ENCODE measurements around the gene AOPEP.

AOPEP gene

DNA sequence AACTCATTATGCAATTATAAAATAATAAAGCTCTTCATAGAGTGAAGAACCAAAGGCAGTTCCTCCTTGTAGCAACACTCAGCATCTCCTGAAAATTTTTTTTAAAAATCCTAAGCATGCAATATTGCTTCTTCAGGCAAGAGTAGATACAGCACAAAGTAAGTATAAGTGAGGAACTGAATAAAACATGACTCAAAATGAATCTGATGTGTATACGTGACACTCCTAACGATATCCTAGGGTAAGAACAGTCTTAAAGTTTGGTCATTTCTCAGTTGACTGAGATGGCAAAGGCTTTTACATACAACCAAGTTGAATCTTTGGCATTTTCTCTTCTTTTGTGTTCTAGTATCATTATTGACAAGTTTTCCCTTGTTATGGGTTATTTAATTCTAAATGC is 41.1 kb upstream of the AOPEP start:
- in situ Hi-C loops (cut with MboI; ENCODE audit: low sequenced_read_pairs, unreplicated experiment), result loop anchor here (10.0 kb wide), 1 partner anchor 229 kb away; no protein-coding TSS in a partner anchor
- peak; percentile 29 for DNase-seq (ENCODE audit: low spot score)
- no peak for TF ChIP-seq CTCF (IDR thresholded peaks at IDR 0.05; ENCODE audit: borderline replicate concordance, control extremely low read depth, extremely low read depth, insufficient read depth, missing control alignments)

- in situ Hi-C loops (cut with MboI; ENCODE audit: low sequenced_read_pairs, unreplicated experiment), result loop anchor here (10.0 kb wide), 1 partner anchor 227 kb away; no protein-coding TSS in a partner anchor
- TF ChIP-seq CTCF (IDR thresholded peaks at IDR 0.05; ENCODE audit: borderline replicate concordance, control extremely low read depth, extremely low read depth, insufficient read depth, missing control alignments), result no peak
- no peak for DNase-seq (ENCODE audit: low spot score)
These were observed 39.0 kb upstream of the AOPEP start for GRCh38 chr9:94687451-94687850.

GRCh38 chr9:94690344-94690743 is 36.2 kb upstream of the AOPEP start:
- no peak for DNase-seq (ENCODE audit: low spot score)
- TF ChIP-seq CTCF (IDR thresholded peaks at IDR 0.05; ENCODE audit: borderline replicate concordance, control extremely low read depth, extremely low read depth, insufficient read depth, missing control alignments), result no peak
- in situ Hi-C loops (cut with MboI; ENCODE audit: low sequenced_read_pairs, unreplicated experiment), result no loop called here

DNA sequence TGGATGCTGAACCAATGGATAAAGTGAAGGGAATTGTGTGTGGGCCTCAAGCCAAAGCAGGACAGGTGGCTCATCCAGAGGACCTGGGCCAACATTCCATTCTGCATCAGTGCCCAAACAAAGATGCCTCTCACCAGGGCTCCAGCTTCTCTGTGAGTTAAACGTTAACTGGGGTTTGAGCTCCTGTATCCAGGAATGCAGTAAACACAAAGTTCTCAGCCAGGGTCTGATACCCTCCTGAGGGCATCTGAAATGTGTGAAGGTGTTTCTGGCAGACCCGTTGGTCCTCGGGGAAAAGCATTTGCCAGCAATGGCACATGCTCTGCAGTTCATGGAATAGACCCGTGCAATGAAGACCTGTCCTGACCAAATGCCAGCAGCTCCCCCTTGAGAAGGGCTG is 33.9 kb upstream of the AOPEP start:
- no peak for DNase-seq (ENCODE audit: low spot score)
- no peak for TF ChIP-seq CTCF (IDR thresholded peaks at IDR 0.05; ENCODE audit: borderline replicate concordance, control extremely low read depth, extremely low read depth, insufficient read depth, missing control alignments)
- in situ Hi-C loops (cut with MboI; ENCODE audit: low sequenced_read_pairs, unreplicated experiment), result no loop called here

DNA sequence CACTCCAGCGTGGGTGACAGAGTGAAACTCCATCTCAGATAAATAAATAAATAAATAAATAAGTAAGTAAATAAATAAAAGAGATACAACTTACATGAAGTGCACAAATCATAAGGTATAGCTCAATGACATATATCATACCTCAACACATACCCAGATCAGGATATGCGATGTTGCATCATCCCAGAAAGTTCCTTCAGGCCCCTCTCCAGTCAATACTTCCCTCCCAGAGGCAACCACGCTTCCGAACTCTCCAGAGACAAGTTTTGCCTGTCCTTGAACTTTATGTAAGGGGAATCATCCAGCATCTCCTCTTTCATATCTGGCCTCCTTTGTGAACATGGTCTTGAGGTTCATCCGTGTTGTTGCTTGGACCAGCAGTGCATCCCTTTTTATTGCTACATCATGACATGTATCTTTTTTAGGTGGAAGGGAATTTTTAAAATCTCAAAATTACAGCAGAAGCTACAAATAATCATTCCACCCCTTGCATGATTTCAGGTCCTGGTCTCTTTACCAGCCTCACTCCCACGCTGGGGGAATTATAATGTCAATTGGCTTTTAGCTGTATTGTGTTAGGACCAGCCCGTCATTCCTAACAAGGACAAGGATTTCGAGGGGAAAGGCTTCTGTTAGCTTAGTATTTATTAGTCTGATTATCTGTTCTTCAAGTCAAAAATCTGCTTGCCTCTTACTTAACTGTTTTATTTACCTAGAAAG is 32.9 kb upstream of the AOPEP start:
- TF ChIP-seq CTCF (IDR thresholded peaks at IDR 0.05; ENCODE audit: borderline replicate concordance, control extremely low read depth, extremely low read depth, insufficient read depth, missing control alignments), result no peak
- no peak for DNase-seq (ENCODE audit: low spot score)
- in situ Hi-C loops (cut with MboI; ENCODE audit: low sequenced_read_pairs, unreplicated experiment), result no loop called here

DNA sequence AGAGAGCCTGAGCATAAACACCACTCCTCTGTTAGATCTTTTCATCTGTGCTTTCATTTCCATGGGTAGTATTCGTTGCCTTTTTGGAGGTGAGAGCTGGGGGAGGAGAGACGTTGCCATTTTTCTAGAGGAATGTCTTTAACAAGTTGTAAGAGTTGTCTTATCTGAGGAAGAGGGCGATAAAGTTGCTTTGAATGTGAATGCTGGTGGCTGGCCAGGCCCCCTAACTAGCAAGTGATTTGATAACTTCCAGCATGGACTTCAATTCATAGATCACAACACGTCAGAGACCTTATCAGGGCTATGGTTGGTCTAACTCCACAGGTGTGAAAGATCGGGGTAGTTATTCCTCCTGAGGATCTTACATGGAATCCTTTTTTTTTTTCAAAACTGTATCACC is 30.0 kb upstream of the AOPEP start:
- no peak for TF ChIP-seq CTCF (IDR thresholded peaks at IDR 0.05; ENCODE audit: borderline replicate concordance, control extremely low read depth, extremely low read depth, insufficient read depth, missing control alignments)
- DNase-seq (ENCODE audit: low spot score), result no peak
- in situ Hi-C loops (cut with MboI; ENCODE audit: low sequenced_read_pairs, unreplicated experiment), result no loop called here
